HepG2 (cell line): ENCODE measurements around the gene DOCK1. TPM values are rescaled to one million over a fixed set of nuclear protein-coding genes. Genes with fewer than 3 reads are reported as not detected.

Experiments used
- ATAC-seq: fragments of 200-7000 bp; cut with Tn5 transposase; 3 replicates; pipeline ENCODE4 v1.9.1; 2020; ENCODE audit warnings: mild to moderate bottlenecking, moderate library complexity
- BruUV-seq: library from RNA; stranded (reverse); fragments of 400-500 nt; replicated peaks from 2 replicates; lab custom pipeline; 2021; lab: Mats Ljungman, UMichigan
- CTCF ChIA-PET: fragments of 300-600 bp; formaldehyde crosslinking; extraction: SDS; loops from one replicate; lab custom pipeline; 2021; ENCODE audit warnings: low total read pairs, inconsistent platforms, low intra/inter-chr PET ratio; lab: Yijun Ruan, JAX
- POLR2A ChIA-PET: fragments of 350-600 bp; sonication (Branson Sonifier 250); formaldehyde crosslinking; loops from one replicate; lab custom pipeline; 2020; ENCODE audit warnings: antibody characterized with exemption, inconsistent platforms; lab: Yijun Ruan, JAX
- DNase-seq: peaks from one replicate; pipeline ENCODE4 v3.0.0-alpha.2; 2015; ENCODE audit warnings: low spot score
- FAIRE-seq: peaks from 3 replicates; lab custom pipeline; 2011; peaks lifted over from hg19 to GRCh38; lab: Jason Lieb, UNC
- H2AFZ ChIP-seq: one replicate; pipeline ENCODE4 v1.6.1; 2011; ENCODE audit warnings: low read length, inconsistent platforms
- H3K27ac ChIP-seq: fragments of 300-600 bp; 3 replicates; pipeline ENCODE4 v1.8.0; 2011; ENCODE audit warnings: mixed run types, mild to moderate bottlenecking, mixed read lengths, low read length, inconsistent platforms; ENCODE audit not compliant: insufficient read depth; ENCODE audit errors: extremely low read length
- H3K27me3 ChIP-seq, 2 experiments: fragments of 200-600 bp in 1 of 2; 2 replicates in 1 of 2; 3 replicates in 1 of 2; pipeline versions ENCODE4 v1.6.0 to v1.8.0; 2011; ENCODE audit warnings: low read length in 2 of 2, mild to moderate bottlenecking in 2 of 2, moderate library complexity in 2 of 2, inconsistent platforms in 1 of 2; ENCODE audit not compliant: insufficient read depth in 2 of 2, control insufficient read depth in 1 of 2
- H3K36me3 ChIP-seq, 2 experiments: fragments of 200-600 bp in 1 of 2; replicated peaks in 1 of 2; 2 replicates in 1 of 2; 3 replicates in 1 of 2; pipeline versions ENCODE4 v1.5.1 to v1.8.0; 2011; ENCODE audit warnings: low read length in 2 of 2, inconsistent platforms in 1 of 2; ENCODE audit not compliant: insufficient read depth in 2 of 2, control insufficient read depth in 1 of 2
- H3K4me1 ChIP-seq: 2 replicates; pipeline ENCODE4 v1.5.1; 2012; ENCODE audit warnings: low read length, inconsistent platforms; ENCODE audit not compliant: insufficient read depth
- H3K4me2 ChIP-seq: 2 replicates; pipeline ENCODE4 v1.6.0; 2011; ENCODE audit warnings: low read depth, low read length, inconsistent platforms
- H3K4me3 ChIP-seq, 3 experiments: fragments of 200-600 bp in 1 of 3; sonication (generic), shearing (Covaris generic) in 1 of 3; replicated peaks in 1 of 3; 2 replicates each; pipeline ENCODE4 v1.5.1; 2011 to 2016; ENCODE audit warnings: low read length in 3 of 3, inconsistent platforms in 2 of 3, low read depth in 2 of 3, mild to moderate bottlenecking in 2 of 3, control low read depth in 1 of 3, mixed read lengths in 1 of 3; ENCODE audit not compliant: insufficient read depth in 1 of 3
- H3K79me2 ChIP-seq: one replicate; pipeline ENCODE4 v1.6.1; 2011; ENCODE audit warnings: low read length, inconsistent platforms; ENCODE audit not compliant: insufficient read depth
- H3K9ac ChIP-seq: 2 replicates; pipeline ENCODE4 v1.6.0; 2011; ENCODE audit warnings: mild to moderate bottlenecking, low read depth, low read length, inconsistent platforms; ENCODE audit not compliant: insufficient read depth
- H3K9me3 ChIP-seq: 2 replicates; pipeline ENCODE4 v1.5.1; 2012; ENCODE audit warnings: mild to moderate bottlenecking, low read length
- H4K20me1 ChIP-seq: 2 replicates; pipeline ENCODE4 v1.6.0; 2011; ENCODE audit warnings: inconsistent platforms, mild to moderate bottlenecking, low read length, moderate library complexity; ENCODE audit not compliant: insufficient read depth
- AGO1 ChIP-seq: fragments of 200-400 bp; formaldehyde crosslinking; IDR thresholded peaks from 2 replicates; pipeline ENCODE4 v1.6.1; 2017; ENCODE audit warnings: mild to moderate bottlenecking, low read depth, low read length, moderate library complexity; ENCODE audit not compliant: poor library complexity, severe bottlenecking
- GABPA ChIP-seq, 2 experiments: IDR thresholded peaks; 2 replicates each; pipeline ENCODE4 v1.6.1; 2011 to 2016; ENCODE audit warnings: low read depth in 2 of 2, low read length in 1 of 2, missing biosample characterization in 1 of 2, missing genetic modification characterization in 1 of 2
- ISX ChIP-seq: sonication (generic); formaldehyde crosslinking; conservative IDR thresholded peaks from 2 replicates; pipeline ENCODE4 v1.5.0; 2020; ENCODE audit warnings: missing genetic modification reagents
- MAFF ChIP-seq: IDR thresholded peaks from 2 replicates; pipeline ENCODE4 v1.6.1; 2011; ENCODE audit warnings: low read depth, low read length, improper control_type of control experiment
- MAFK ChIP-seq, 2 experiments: IDR thresholded peaks in 1 of 2; conservative IDR thresholded peaks in 1 of 2; 2 replicates each; pipeline ENCODE4 v1.6.1; 2011; ENCODE audit warnings: improper control_type of control experiment in 2 of 2, low read length in 2 of 2
- SETDB1 ChIP-seq: sonication (generic); formaldehyde crosslinking; IDR thresholded peaks from 2 replicates; pipeline ENCODE4 v1.5.1; 2020; ENCODE audit warnings: missing genetic modification reagents, mild to moderate bottlenecking, borderline replicate concordance
- ZBTB46 ChIP-seq: sonication (generic); formaldehyde crosslinking; IDR thresholded peaks from 2 replicates; pipeline ENCODE4 v1.4.0; 2020; ENCODE audit warnings: mild to moderate bottlenecking, missing genetic modification reagents, borderline replicate concordance
- ZNF12 ChIP-seq: sonication (generic); formaldehyde crosslinking; IDR thresholded peaks from 2 replicates; pipeline ENCODE4 v1.5.0; 2020; ENCODE audit warnings: missing genetic modification reagents
- WGBS: methylation state at CpG from one replicate; pipeline ENCODE4 v1.1.6; 2017; ENCODE audit warnings: low lambda C conversion rate; 5-methylcytosine and 5-hydroxymethylcytosine counted together
- in situ Hi-C: cut with HindIII; loops from 2 replicates; pipeline ENCODE4 v1.10.0; 2017; ENCODE audit warnings: low pct_unique_long_range_greater_than_20kb; ENCODE audit not compliant: extremely low pct_ligation_motif_present
- intact Hi-C: fragments of 100-400 bp; cut with micrococcal nuclease; formaldehyde crosslinking; loops from one replicate; pipeline ENCODE4 v1.10.0; 2022; ENCODE audit not compliant: unreplicated experiment
- polyA plus RNA-seq, 8 experiments: library from polyadenylated mRNA; depleted of rRNA in 3 of 8; stranded (reverse) in 7 of 8; unstranded in 1 of 8; fragments of >200 nt; fragmentation: Illumina TruSeq in 4 of 8; extraction: Trizol in 4 of 8; gene quantifications; 2 replicates each; pipeline versions ENCODE4 v1.2.1 to v1.2.3, GENCODE V29; 2011 to 2016; ENCODE audit warnings: low read depth in 4 of 8, missing spikeins in 1 of 8, mixed read lengths in 1 of 8; ENCODE audit not compliant: insufficient read depth in 1 of 8
- total RNA-seq, 5 experiments: library from RNA; depleted of rRNA; stranded (reverse); fragments of >200 nt; fragmentation: Illumina TruSeq; extraction: Trizol; gene quantifications; 2 replicates each; pipeline ENCODE4 v1.2.3, GENCODE V29; 2016; ENCODE audit warnings: low read depth in 1 of 5

The DOCK1 gene
- total and polyA plus RNA-seq, 2 of the 13 experiments (the other 11 are each of a cell fraction or from before 2014, with no cell fraction given), result 8.3 to 25.5 TPM

DNA sequence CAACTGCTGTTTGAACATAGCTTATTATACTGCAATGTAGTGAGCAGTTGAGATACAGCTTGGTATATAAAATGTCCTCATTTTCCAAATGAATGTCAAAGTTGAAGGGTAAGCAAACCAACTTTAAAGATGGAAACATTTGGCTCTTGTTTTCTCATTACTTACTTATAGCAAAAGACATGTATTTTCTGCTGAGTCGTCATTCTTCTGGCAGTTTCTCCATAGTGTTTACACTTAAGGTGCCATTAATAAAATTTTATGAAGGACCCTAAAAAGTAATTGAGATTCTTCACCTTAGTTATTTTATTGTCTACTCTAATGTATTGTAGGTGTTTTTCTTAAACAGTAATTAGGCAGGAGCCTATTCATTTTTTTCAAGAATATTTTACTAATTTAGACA, 222.6 kb downstream of the DOCK1 start:
- H3K36me3 ChIP-seq, result peaks cover 15 to 28% of the 10 kb centered on the region in 2 experiments; a peak in 4 of 5 replicates
- H3K27ac ChIP-seq, result no peak overlapping the region
- in situ Hi-C loops, result no loop called here
- FAIRE-seq, result no peak
- no peak overlapping the region for H3K4me2 ChIP-seq
- H3K9me3 ChIP-seq, result no peaks in the 10 kb centered on the region
- H3K27me3 ChIP-seq, result no peaks in the 10 kb centered on the region
- TF ChIP-seq GABPA (IDR thresholded peaks at IDR 0.05; ENCODE audit: low read depth, low read length), result no peak
- no peak for TF ChIP-seq GABPA (CRISPR knock-in tag; IDR thresholded peaks at IDR 0.05; ENCODE audit: low read depth)
- TF ChIP-seq SETDB1, result no peak
- peak; percentile 99 to 100 for TF ChIP-seq MAFK (conservative IDR thresholded peaks at IDR 0.05 in 1 of 2, IDR thresholded peaks at IDR 0.05 in 1 of 2; ENCODE audit: low read length in 2 of 2)
- TF ChIP-seq ISX, result no peak
- no peak for TF ChIP-seq AGO1
- TF ChIP-seq MAFF, result peak; percentile 100
- TF ChIP-seq ZNF12, result no peak
- no peak for TF ChIP-seq ZBTB46 (CRISPR knock-in tag)
- H3K9ac ChIP-seq, result no peak overlapping the region
- WGBS, result 94% methylated on average over 1 of the region's 1 CpG
- no peak for ATAC-seq
- peaks cover 4% of the 10 kb centered on the region for H3K4me1 ChIP-seq
- no TSS peak for BruUV-seq
- ChIA-PET CTCF (no interaction called here), POLR2A (no interaction called here)
- no peak for DNase-seq
- H3K4me3 ChIP-seq, result no peak overlapping the region
- intact Hi-C loops, result no loop called here
- H3K79me2 ChIP-seq, result no peaks in the 10 kb centered on the region
- H4K20me1 ChIP-seq, result no peaks in the 10 kb centered on the region
- H2AFZ ChIP-seq, result no peak overlapping the region
